Activated naive CD8-positive, alpha-beta T cell treated with anti-CD3 and anti-CD28 coated beads for 36 hours (primary cell): ENCODE measurements around the gene KATNB1. TPM values are rescaled to one million over a fixed set of nuclear protein-coding genes. Genes with fewer than 3 reads are reported as not detected.
"Not testable (repeated sequence)": the region's sequence is repeated elsewhere in the genome, so short reads cannot be mapped to it uniquely, and the experiment has no call there.

Experiments used
- DNase-seq: peaks from one replicate; pipeline ENCODE4 v3.0.0; 2021
- H3K27ac Mint-ChIP-seq: one replicate; pipeline ENCODE4 v1.8.0; 2022; ENCODE audit warnings: mild to moderate bottlenecking, moderate library complexity, mixed read lengths
- H3K27me3 Mint-ChIP-seq: one replicate; pipeline ENCODE4 v1.8.0; 2022; ENCODE audit warnings: mild to moderate bottlenecking, mixed read lengths
- H3K36me3 Mint-ChIP-seq: one replicate; pipeline ENCODE4 v1.8.0; 2021; ENCODE audit warnings: mild to moderate bottlenecking, mixed read lengths
- H3K4me1 Mint-ChIP-seq: one replicate; pipeline ENCODE4 v1.8.0; 2021; ENCODE audit warnings: mixed read lengths
- H3K4me3 Mint-ChIP-seq: one replicate; pipeline ENCODE4 v1.8.0; 2022; ENCODE audit warnings: mild to moderate bottlenecking, moderate library complexity, mixed read lengths
- H3K9me3 Mint-ChIP-seq: one replicate; pipeline ENCODE4 v1.8.0; 2022; ENCODE audit warnings: mixed read lengths
- total RNA-seq, 2 experiments: library from RNA; stranded (reverse); gene quantifications; one replicate each; pipeline ENCODE4 v1.2.3, GENCODE V29; 2021

The KATNB1 gene
- total RNA-seq, 2 experiments from 2014 or later: 51.2 to 55.5 TPM

DNA sequence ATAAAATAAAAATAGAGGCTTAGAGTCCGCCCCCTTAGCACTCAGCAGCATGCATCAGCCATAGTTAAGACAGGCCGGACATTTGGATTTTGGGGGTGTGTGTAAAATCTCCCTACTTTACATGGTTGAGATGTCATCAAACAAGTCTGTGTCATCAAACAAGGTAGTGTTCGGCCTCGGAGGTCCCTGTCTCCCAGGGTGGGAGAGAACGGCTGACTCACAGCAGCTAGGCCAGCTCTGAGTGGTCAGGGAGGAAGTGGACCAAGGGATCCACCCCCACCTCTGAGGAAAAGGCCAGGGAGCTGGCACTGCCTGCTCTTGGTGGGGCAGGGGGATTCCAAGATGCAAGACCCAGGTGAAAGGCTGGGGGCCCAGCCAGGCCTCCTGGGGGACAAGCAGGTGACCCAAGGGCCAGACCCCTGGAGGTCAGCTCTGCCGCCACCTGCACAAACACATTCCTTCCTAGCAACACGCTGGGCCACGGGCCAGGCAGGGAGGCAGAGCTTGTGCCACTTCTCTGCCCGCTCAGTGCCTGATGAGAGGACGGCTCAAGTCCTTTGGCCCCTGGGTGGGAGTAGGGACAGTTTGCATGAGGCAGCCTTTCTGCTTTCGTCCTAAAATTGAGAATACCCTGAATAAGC, 38.2 kb downstream of the KATNB1 start:
- H3K27ac Mint-ChIP-seq: no peak overlapping the region
- H3K36me3 Mint-ChIP-seq: no peaks in the 10 kb centered on the region
- H3K4me3 Mint-ChIP-seq: no peak overlapping the region
- H3K9me3 Mint-ChIP-seq: no peaks in the 10 kb centered on the region
- H3K4me1 Mint-ChIP-seq: no peaks in the 10 kb centered on the region
- no peaks in the 10 kb centered on the region for H3K27me3 Mint-ChIP-seq
- DNase-seq: no peak

DNA sequence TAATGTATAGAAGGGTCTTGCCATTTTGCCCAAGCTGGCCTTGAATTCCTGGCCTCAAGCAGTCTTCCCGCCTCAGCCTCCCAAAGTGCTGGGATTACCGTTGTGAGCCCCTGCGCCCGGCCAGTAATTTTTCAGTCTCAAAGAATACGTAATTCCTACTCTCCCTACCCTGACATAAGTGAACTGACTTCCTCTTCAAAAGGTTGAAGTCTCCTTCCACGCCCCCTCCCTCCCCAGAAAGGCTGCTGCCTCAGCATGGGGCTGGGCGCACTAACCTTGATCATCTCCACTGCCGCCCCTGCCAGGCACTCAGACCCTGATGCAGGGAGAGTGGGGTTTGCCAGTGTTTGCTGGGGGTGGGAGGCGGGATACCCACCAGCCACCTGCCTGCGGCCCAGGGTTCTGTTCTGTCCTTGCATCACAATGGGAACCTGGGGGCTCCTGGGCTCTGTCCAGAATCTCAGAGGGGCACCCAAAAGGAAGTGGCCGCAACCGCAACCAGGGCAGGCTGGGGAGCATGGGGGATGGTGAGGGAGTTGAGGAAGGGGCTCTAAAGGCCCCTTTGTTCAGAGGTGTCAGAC, 39.2 kb downstream of the KATNB1 start:
- H3K36me3 Mint-ChIP-seq: no peaks in the 10 kb centered on the region
- no peaks in the 10 kb centered on the region for H3K27me3 Mint-ChIP-seq
- peaks cover 2% of the 10 kb centered on the region for H3K4me1 Mint-ChIP-seq
- H3K9me3 Mint-ChIP-seq: no peaks in the 10 kb centered on the region
- DNase-seq: no peak
- no peak overlapping the region for H3K27ac Mint-ChIP-seq
- no peak overlapping the region for H3K4me3 Mint-ChIP-seq

DNA sequence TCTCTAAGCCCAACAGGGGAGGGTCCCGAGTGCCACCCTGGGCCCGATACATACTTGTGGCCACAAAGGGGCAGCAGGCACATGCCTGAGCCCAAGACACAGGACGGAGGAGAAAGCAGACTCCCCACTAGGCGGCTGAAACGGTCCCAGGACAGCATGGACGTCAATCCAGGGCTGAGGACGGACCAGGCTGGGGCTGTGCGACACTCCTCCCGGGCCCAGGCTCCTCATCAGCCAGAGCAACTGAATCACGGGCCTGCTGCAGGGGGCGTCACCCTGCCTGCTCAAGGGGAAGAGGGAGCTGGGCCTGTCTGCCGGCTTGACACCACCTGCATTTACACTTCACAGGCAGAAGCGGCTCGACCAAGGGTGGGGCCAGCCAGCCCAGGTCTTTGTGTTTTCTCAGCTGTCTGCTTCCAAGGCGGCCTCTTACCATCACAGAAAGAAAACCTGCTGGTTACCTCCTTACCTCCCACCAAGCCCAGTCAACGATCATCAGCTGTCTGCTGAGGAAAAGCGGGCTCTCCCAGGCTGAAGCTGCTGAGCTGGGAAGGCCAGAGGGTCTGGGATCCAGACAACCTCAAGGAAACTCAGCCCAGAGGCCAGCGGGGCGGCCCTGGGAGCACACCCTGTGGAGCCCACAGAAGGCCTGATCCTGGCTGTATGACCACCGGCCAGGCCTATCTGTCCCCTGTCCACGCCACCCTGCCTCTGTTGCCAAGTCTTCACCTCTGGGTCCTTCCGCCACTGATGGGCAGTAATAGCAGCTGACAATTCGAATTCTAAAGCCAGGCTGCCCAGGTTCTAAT, 40.3 kb downstream of the KATNB1 start:
- peaks cover 2% of the 10 kb centered on the region for H3K4me1 Mint-ChIP-seq
- H3K27ac Mint-ChIP-seq: no peak overlapping the region
- H3K4me3 Mint-ChIP-seq: no peak overlapping the region
- no peaks in the 10 kb centered on the region for H3K36me3 Mint-ChIP-seq
- no peaks in the 10 kb centered on the region for H3K27me3 Mint-ChIP-seq
- no peak for DNase-seq
- no peaks in the 10 kb centered on the region for H3K9me3 Mint-ChIP-seq

DNA sequence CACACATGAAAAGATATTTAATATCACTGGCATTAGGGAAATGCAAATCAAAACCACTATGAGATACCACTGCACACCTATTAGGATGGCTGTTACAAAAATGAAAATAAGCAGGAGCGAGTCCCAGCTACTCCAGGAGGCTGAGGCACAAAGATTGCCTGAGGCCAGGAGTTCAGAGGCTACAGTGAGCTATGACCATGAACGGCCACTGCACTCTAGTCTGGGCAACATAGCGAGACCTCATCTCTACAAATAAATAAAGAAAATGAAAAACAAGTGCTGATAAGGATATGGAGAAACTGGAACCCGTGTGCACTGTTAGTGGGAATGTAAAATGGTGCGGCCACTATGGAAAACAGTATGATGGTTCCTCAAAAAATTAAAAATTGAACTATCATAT, 43.1 kb downstream of the KATNB1 start:
- H3K4me3 Mint-ChIP-seq: no peak overlapping the region
- H3K27me3 Mint-ChIP-seq: no peaks in the 10 kb centered on the region
- no peaks in the 10 kb centered on the region for H3K36me3 Mint-ChIP-seq
- no peaks in the 10 kb centered on the region for H3K9me3 Mint-ChIP-seq
- H3K27ac Mint-ChIP-seq: no peak overlapping the region
- peaks cover 2% of the 10 kb centered on the region for H3K4me1 Mint-ChIP-seq
- DNase-seq: no peak

DNA sequence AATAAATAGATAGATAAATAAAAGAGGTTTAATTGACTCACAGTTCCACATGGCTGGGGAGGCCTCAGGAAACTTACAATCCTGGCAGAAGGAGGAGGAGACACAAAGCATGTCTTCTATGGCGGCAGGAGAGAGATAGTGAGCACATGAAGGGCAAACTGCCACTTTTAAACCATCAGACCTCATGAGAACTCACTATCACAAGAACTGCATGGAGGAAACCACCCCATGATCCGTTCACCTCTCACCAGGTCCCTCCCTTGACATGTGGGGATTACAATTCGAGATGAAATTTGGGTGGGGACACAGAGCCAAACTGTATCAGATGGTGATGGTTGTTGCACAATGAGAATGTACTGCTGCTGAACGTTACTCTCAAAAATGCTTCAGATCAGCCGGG, 44.3 kb downstream of the KATNB1 start:
- not testable (repeated sequence) for H3K27me3 Mint-ChIP-seq, H3K4me1 Mint-ChIP-seq, H3K9me3 Mint-ChIP-seq, H3K36me3 Mint-ChIP-seq, DNase-seq, H3K4me3 Mint-ChIP-seq, H3K27ac Mint-ChIP-seq

DNA sequence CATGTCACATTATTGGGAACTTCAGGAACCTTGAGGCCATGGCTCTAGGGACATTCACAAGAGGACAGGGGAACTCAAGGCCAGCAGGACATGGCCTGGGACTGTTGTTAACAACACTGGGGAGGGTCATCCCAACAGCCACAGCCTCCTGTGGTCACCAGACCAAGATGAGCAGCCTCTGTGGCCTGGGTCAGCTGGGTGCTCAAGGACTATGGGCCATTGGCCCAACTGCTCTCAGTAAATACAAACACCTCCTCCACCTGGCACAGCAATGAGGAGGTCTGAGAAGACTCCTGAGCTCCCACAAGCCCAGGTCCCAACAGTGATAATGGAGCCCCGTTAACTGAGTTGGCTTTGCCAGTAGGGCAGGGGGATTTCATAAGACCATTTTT, 45.8 kb downstream of the KATNB1 start:
- DNase-seq: no peak
- H3K27me3 Mint-ChIP-seq: no peaks in the 10 kb centered on the region
- no peak overlapping the region for H3K4me3 Mint-ChIP-seq
- no peaks in the 10 kb centered on the region for H3K36me3 Mint-ChIP-seq
- no peak overlapping the region for H3K27ac Mint-ChIP-seq
- H3K4me1 Mint-ChIP-seq: peaks cover 2% of the 10 kb centered on the region
- H3K9me3 Mint-ChIP-seq: no peaks in the 10 kb centered on the region

DNA sequence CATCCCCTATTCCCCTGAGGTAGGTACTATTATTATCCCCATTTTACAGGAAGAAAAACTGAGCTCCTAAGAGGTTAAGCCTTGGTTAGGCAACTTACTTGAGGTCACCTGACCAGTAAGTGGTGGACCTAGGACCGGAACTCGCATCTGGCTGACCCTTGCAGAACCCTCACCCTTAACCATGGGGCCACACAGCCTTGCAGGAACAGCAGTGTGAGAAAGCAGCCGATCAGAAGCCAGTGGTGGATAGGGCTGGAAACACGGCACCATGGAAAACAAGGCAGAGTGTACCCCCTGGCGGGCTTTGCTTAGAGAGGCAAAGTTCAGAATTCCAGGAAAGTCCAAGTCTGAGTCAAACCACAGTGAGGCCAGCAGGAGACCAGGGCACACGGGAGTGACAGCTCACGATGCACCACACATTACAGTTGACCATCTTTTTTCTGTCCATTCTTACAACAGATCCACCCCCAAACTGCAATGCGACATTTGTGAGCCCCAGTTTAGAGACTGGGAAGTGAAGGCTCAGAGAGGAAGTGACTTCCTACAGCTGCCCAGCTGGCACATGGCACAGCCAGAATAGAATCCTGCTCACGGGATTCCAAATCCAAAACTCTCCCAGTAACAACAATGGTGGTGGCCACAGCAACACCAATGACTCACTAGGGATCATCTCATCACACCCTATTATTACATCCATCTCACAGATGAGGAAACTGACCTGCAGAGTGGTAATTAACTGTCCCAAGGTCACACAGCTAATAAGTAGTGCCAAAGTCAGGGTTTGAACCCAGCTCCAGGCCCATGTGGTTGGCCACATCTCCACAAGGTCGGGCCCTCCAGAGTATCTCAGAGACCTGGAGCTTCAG, 46.4 kb downstream of the KATNB1 start:
- Mint-ChIP-seq H3K27me3 (no peaks in the 10 kb centered on the region), H3K4me1 (peaks cover 2% of the 10 kb centered on the region), H3K9me3 (no peaks in the 10 kb centered on the region), H3K4me3 (no peak overlapping the region), H3K27ac (no peak overlapping the region), H3K36me3 (no peaks in the 10 kb centered on the region)
- no peak for DNase-seq

DNA sequence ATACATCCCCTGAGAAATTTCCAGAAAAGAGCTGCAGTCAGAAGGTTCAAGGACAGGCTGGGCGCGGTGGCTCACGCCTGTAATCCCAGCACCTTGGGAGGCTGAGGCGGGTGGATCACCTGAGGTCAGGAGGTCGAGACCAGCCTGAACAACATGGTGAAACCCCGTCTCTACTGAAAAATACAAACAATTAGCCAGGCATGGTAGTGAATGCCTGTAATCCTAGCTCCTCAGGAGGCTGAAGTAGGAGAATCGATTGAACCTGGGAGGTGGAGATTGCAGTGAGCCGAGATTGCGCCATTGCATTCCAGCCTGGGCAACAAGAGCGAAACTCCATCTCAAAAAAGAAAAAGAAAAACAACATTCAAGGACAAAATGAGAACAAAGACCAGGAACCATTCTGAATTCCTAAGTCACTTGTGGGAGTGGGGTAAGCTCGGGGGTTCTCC, 47.1 kb downstream of the KATNB1 start:
- not testable (repeated sequence) for DNase-seq, H3K36me3 Mint-ChIP-seq, H3K27me3 Mint-ChIP-seq, H3K4me1 Mint-ChIP-seq, H3K4me3 Mint-ChIP-seq, H3K27ac Mint-ChIP-seq, H3K9me3 Mint-ChIP-seq

DNA sequence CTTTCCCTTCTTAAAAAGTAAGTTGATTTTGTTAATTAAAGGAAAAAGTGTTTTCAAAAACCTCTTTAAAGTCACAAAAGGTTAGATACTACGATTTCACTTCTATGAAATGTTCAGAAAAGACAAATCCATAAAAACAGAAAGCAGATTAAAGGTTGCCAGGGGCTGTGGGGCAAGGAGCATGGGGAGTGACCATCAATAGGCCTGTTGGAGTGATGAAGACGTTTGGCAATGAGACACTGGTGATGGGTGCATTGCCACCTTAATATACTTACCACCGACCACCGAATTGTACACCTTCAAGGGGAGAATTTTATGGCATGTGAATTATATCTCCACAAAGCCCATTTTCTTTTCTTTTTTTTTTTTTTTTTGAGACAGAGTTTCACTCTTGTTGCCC, 47.5 kb downstream of the KATNB1 start:
- no peaks in the 10 kb centered on the region for H3K27me3 Mint-ChIP-seq
- peaks cover 2% of the 10 kb centered on the region for H3K4me1 Mint-ChIP-seq
- H3K9me3 Mint-ChIP-seq: no peaks in the 10 kb centered on the region
- H3K36me3 Mint-ChIP-seq: no peaks in the 10 kb centered on the region
- DNase-seq: no peak
- no peak overlapping the region for H3K27ac Mint-ChIP-seq
- no peak overlapping the region for H3K4me3 Mint-ChIP-seq

DNA sequence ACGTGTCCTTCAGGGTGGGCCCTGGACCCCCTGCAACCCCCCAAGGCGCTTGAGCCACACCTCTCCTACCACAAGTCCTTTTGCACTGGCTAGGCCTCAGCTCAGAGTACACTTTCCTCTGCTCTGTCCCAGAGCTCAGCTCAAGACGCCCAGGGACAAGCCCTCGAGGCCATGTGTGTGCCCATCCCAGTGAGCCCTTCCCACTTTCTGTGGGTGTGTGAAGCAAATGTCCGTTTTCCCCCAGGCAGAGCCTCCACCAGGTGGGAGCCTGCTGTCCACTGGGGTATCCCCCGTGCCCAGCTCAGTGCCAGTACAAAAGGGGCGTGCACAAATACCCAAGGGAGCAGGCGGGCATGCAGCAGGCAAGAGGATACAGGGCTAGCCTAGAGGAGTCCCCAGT, 48.3 kb downstream of the KATNB1 start:
- no peak overlapping the region for H3K27ac Mint-ChIP-seq
- no peaks in the 10 kb centered on the region for H3K36me3 Mint-ChIP-seq

DNA sequence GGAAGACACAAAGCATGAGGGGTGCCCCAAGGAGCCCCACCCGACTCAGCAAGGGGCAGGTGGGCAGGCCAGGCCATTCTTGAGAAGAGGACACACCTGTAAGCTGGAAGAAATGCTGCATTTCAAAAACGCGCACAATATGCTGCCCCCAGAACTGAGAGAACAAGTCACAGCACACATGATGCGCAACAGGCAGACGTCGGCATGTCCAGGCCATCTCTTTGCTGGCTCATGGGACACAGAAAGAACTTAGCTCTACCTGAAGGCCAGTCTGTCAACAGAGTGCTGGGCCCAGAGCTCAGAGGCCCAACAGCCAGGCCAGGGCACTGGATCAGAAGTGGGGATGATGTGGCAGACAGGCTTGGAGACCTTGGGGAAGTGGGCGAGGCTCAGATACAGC, 48.8 kb downstream of the KATNB1 start:
- Mint-ChIP-seq H3K36me3 (no peaks in the 10 kb centered on the region), H3K9me3 (no peaks in the 10 kb centered on the region), H3K27ac (no peak overlapping the region), H3K4me3 (no peak overlapping the region), H3K27me3 (no peaks in the 10 kb centered on the region), H3K4me1 (no peaks in the 10 kb centered on the region)
- no peak for DNase-seq

More for the DNA sequence above, 48.3 kb downstream of the KATNB1 start:
- no peak for DNase-seq
- H3K27me3 Mint-ChIP-seq: no peaks in the 10 kb centered on the region
- peaks cover 2% of the 10 kb centered on the region for H3K4me1 Mint-ChIP-seq
- H3K4me3 Mint-ChIP-seq: no peak overlapping the region
- H3K9me3 Mint-ChIP-seq: no peaks in the 10 kb centered on the region

DNA sequence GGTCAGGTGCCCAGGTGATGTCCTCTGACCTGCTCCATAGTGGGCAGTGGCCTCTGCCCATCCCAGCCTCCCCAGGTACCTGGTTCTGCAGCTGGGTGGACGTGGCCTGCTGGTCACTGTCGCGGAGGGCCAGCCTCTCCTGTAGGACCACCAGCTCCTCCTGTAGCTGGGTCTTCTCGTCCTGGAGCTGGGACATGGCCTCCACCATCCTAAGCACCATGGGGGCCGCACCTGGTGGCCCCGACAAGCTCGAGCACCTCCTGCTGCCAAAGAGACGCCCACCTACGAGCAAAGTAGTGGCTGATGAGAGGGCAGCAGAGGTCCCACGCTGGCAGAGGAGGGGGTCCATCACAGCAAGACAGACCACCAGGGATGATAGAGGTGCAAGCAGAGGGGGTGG, 49.8 kb downstream of the KATNB1 start:
- Mint-ChIP-seq H3K4me1 (no peaks in the 10 kb centered on the region), H3K27me3 (no peaks in the 10 kb centered on the region), H3K4me3 (no peak overlapping the region), H3K36me3 (no peaks in the 10 kb centered on the region), H3K27ac (no peak overlapping the region), H3K9me3 (no peaks in the 10 kb centered on the region)
- no peak for DNase-seq

DNA sequence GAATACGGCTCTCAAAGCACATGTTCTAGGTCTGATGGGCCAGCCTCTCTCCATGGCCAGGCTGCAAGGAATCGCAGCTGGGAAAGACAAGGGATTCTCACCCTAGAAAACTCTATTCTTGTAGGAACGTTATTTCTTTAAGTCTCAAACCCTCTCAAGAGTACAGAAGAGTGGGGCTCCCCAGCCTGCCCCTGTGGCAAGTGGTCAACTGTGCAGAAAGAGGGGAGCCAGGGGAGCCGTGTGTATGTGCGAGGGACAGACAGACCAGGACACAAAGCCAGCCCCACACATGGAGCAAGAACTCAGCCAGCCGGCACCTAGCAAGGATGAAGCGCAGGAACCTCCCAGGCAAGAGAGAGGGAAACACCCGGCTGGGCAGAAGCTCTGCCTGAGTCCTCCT, 50.4 kb downstream of the KATNB1 start:
- no peaks in the 10 kb centered on the region for H3K27me3 Mint-ChIP-seq
- H3K27ac Mint-ChIP-seq: no peak overlapping the region
- H3K9me3 Mint-ChIP-seq: no peaks in the 10 kb centered on the region
- H3K4me1 Mint-ChIP-seq: no peaks in the 10 kb centered on the region
- no peak overlapping the region for H3K4me3 Mint-ChIP-seq
- H3K36me3 Mint-ChIP-seq: no peaks in the 10 kb centered on the region
- DNase-seq: no peak

DNA sequence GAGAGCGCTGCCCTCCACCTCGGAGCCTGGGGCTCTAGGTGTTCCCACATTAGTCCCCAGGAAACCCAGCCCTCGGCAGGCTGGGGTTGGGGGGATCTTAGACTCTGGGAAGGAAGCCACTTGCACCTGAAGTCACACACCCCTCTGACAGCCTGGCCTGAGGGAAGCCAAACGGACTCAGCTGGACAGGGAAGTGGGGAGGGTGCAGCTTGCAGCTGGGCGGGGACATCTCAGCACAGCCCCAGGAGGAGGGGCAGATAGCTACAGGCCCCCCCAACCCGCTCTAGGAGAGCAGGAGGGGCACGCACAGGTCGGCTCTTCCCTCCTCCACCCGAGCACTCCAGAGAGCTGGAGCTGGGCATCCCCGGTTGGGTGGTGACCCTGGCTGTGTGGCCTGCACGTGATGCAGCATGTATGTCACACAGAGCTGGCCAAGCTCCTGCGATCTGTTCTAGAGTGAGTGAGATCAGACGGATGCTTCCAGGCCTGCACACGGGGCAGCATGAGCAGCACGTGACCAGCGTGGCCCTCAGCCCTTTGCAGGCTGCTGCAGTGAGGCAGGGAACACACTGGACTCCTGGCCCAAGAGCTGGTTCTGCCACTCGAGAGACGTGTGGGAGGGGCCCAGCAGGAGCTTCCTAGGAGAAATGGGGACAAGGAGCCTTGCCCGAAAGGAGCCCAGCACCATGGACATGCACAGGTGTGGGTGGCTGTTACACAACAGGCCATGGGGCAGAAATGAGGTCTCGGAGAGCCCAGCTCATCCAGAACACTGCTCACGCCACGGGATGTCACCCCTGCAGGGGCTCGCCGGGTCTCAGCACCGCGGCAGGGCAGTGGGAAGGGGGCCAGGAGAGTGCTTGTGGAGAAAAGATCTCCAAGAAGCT, 51.3 kb downstream of the KATNB1 start:
- Mint-ChIP-seq H3K4me1 (no peaks in the 10 kb centered on the region), H3K36me3 (no peaks in the 10 kb centered on the region), H3K27ac (no peak overlapping the region), H3K27me3 (no peaks in the 10 kb centered on the region), H3K9me3 (no peaks in the 10 kb centered on the region), H3K4me3 (no peak overlapping the region)
- DNase-seq: no peak
